KMS-11 (cell line): ENCODE measurements around the gene KCNN3.

ENCODE experiments used
- H2AFZ ChIP-seq: fragments of 200-600 bp; sonication (generic); 2 replicates; pipeline ENCODE4 v1.6.1; 2016; ENCODE audit warnings: antibody characterized with exemption, mixed run types, low read depth
- H3K27ac ChIP-seq: fragments of 200-600 bp; sonication (generic); 2 replicates; pipeline ENCODE4 v1.6.1; 2016; ENCODE audit warnings: mild to moderate bottlenecking, mixed run types
- H3K27me3 ChIP-seq: fragments of 200-600 bp; sonication (generic); 2 replicates; pipeline ENCODE4 v1.6.1; 2017; ENCODE audit warnings: mild to moderate bottlenecking, low read depth, mixed run types, moderate library complexity; ENCODE audit not compliant: insufficient read depth
- H3K36me3 ChIP-seq: fragments of 200-600 bp; sonication (generic); 2 replicates; pipeline ENCODE4 v1.6.1; 2017; ENCODE audit warnings: mild to moderate bottlenecking, mixed run types; ENCODE audit not compliant: insufficient read depth
- H3K4me1 ChIP-seq: fragments of 200-600 bp; sonication (generic); 2 replicates; pipeline ENCODE4 v1.6.1; 2016; ENCODE audit warnings: mild to moderate bottlenecking, low read depth, mixed run types; ENCODE audit not compliant: poor library complexity, severe bottlenecking
- H3K4me2 ChIP-seq: fragments of 200-600 bp; sonication (generic); 2 replicates; pipeline ENCODE4 v1.7.0; 2016; ENCODE audit warnings: mild to moderate bottlenecking, mixed run types
- H3K4me3 ChIP-seq: fragments of 200-600 bp; sonication (generic); IDR thresholded peaks from 2 replicates; pipeline ENCODE4 v1.6.1; 2017; ENCODE audit warnings: low read depth, low read length, mixed read lengths; ENCODE audit not compliant: insufficient read depth
- H3K79me2 ChIP-seq: fragments of 200-600 bp; sonication (generic); 2 replicates; pipeline ENCODE4 v1.6.1; 2016; ENCODE audit warnings: low read depth, mixed run types; ENCODE audit not compliant: insufficient read depth
- H3K9ac ChIP-seq: fragments of 200-600 bp; sonication (generic); 2 replicates; pipeline ENCODE4 v1.6.1; 2016; ENCODE audit warnings: mild to moderate bottlenecking, mixed run types
- H4K20me1 ChIP-seq: fragments of 200-600 bp; sonication (generic); 2 replicates; pipeline ENCODE4 v1.6.1; 2016; ENCODE audit warnings: mild to moderate bottlenecking, mixed run types; ENCODE audit not compliant: insufficient read depth
- TF ChIP-seq, protein P1 (sequence below): fragments of 200-600 bp; sonication (generic); conservative IDR thresholded peaks from 2 replicates; pipeline ENCODE4 v1.6.1; 2017; ENCODE audit warnings: low read depth, mild to moderate bottlenecking, antibody characterized with exemption, low read length, moderate library complexity, mixed read lengths

KCNN3 gene

DNA sequence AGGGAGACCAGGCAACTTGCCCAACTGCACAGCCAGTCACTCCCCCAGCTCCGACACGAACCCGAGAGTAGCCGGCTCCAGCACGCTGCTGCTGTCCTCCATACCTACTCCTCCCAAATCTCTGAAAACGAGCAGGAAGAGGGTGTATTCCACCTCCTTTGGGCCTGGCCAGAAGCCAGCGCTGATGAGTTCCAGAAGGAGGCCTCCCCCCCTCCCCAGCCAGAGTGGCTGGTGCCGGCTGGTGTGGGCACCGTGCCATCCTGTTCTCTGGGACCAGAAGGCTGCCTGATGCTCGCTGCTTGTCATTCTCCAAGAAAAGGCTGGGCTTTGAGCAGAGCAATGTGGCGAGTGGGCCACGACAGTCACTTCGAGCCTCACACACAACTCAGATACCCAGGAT, 22.2 kb downstream of the KCNN3 start:
- Histone ChIP-seq H3K27me3 (no peaks in the 10 kb centered on the region; the same call in 1 of the 2 replicates), H3K79me2 (no peaks in the 10 kb centered on the region), H3K4me3 (no peak overlapping the region), H3K36me3 (no peaks in the 10 kb centered on the region), H3K27ac (no peak overlapping the region), H3K9ac (no peak overlapping the region), H3K4me2 (no peak overlapping the region), H2AFZ (no peak overlapping the region), H4K20me1 (no peaks in the 10 kb centered on the region), H3K4me1 (peaks cover 23% of the 10 kb centered on the region)
- TF ChIP-seq, protein P1, sequence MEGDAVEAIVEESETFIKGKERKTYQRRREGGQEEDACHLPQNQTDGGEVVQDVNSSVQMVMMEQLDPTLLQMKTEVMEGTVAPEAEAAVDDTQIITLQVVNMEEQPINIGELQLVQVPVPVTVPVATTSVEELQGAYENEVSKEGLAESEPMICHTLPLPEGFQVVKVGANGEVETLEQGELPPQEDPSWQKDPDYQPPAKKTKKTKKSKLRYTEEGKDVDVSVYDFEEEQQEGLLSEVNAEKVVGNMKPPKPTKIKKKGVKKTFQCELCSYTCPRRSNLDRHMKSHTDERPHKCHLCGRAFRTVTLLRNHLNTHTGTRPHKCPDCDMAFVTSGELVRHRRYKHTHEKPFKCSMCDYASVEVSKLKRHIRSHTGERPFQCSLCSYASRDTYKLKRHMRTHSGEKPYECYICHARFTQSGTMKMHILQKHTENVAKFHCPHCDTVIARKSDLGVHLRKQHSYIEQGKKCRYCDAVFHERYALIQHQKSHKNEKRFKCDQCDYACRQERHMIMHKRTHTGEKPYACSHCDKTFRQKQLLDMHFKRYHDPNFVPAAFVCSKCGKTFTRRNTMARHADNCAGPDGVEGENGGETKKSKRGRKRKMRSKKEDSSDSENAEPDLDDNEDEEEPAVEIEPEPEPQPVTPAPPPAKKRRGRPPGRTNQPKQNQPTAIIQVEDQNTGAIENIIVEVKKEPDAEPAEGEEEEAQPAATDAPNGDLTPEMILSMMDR, result no peak

DNA sequence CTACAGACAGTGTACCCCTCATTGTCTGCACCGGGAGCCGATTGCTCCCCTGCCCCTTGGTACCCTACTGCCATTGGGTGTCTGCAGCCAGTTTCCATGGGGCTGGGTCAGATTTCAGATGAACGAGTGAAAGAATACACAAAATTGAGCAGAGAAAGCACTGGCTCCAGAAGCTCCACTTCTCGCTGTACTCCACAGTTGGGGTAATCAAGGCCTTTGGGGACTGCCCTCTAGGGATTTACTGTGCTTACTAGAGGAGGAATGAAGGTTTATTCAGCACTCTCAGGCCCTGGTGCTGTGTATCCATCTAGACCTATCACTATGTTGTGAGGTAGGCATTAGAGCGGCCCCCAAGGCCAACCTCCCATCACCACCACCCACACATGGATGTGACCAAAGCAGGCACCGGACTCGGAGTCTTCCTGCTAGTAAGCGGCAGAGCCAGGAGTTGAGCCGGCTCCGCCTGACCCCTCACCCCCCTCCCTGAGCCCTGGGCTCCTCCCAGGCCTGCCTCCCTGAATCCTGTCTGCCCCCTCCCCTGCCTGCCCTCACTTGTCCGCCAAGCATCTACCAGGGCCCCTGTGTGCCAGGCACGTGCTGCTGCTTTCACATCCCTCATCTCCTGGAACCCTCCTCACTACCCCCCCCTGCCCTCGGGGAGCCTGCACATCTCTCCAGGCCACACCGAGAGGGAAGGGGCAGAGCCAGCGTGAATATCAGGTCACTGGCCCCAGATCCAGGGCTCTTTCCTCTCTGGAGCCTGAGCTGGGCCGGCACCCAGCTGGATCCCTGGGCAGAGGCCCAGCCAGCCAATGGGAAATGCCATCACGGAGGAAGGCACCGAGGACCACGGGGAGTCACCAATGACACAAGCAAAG, 23.3 kb downstream of the KCNN3 start:
- Histone ChIP-seq H3K4me3 (no peak overlapping the region), H3K4me1 (peaks cover 23% of the 10 kb centered on the region), H3K9ac (no peak overlapping the region), H3K4me2 (no peak overlapping the region), H3K27ac (no peak overlapping the region), H3K36me3 (no peaks in the 10 kb centered on the region), H3K79me2 (no peaks in the 10 kb centered on the region), H4K20me1 (no peaks in the 10 kb centered on the region), H2AFZ (no peak overlapping the region), H3K27me3 (no peaks in the 10 kb centered on the region; the same call in 1 of the 2 replicates)
- TF ChIP-seq, protein P1, result no peak

DNA sequence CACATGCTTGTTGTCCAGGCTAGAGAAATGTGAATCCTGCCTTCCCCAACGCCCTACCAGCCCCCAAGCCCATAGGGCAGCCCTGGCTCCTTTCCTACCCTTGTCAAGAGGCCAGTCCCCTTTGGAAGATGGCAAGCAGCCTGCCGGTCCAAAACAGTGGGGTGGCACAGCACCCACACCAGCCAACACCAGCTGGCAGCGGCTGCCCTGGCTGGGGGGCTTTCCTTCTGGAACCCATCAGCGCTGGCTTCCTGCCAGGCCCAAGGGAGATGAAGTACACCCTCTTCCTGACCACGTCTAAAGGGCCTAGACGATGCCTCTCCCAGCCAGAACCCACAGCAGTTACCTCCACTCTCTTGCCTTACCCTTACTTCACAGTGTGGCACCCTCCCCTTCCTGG, 24.2 kb downstream of the KCNN3 start:
- Histone ChIP-seq H3K79me2 (no peaks in the 10 kb centered on the region), H3K27me3 (no peaks in the 10 kb centered on the region; the same call in 1 of the 2 replicates), H3K4me2 (no peak overlapping the region), H3K9ac (no peak overlapping the region), H2AFZ (no peak overlapping the region), H3K36me3 (no peaks in the 10 kb centered on the region), H3K4me3 (no peak overlapping the region), H3K4me1 (peaks cover 20% of the 10 kb centered on the region), H3K27ac (no peak overlapping the region), H4K20me1 (no peaks in the 10 kb centered on the region)
- TF ChIP-seq, protein P1, result no peak

DNA sequence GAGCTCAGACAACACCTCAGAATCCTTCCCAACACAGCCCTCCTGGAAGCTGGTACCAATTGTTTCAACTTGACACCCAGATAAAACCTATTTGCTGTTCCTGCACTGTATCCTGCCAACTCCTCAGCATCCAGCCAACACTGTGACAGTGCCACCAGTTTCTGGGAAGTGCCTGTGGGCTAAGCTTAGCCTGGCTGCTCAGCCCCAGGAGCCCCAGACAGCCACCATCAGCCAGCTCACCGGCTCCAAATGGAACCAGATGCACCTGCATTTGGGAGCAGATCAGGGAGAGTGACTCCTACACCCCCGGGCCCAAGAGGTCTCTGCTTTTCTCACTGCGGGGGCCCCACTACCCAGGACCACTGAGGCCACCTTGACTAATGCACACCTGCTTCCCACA, 24.9 kb downstream of the KCNN3 start:
- no peak overlapping the region for H3K4me2 ChIP-seq
- H3K4me3 ChIP-seq, result no peak overlapping the region
- no peak overlapping the region for H2AFZ ChIP-seq
- H3K27ac ChIP-seq, result no peak overlapping the region
- no peaks in the 10 kb centered on the region for H4K20me1 ChIP-seq
- TF ChIP-seq, protein P1, result no peak
- no peaks in the 10 kb centered on the region for H3K36me3 ChIP-seq
- H3K79me2 ChIP-seq, result no peaks in the 10 kb centered on the region
- no peak overlapping the region for H3K9ac ChIP-seq
- no peaks in the 10 kb centered on the region; the same call in 1 of the 2 replicates for H3K27me3 ChIP-seq
- peaks cover 14% of the 10 kb centered on the region for H3K4me1 ChIP-seq
